NCI-H82 treated with DMSO at 0.1 percent for 48 hours (cell line): ENCODE results near the gene NSUN7.
A peak's percentile ranks its signal among the peaks of the same experiment; 100 is the strongest.
"Not testable (repeated sequence)": the region's sequence is repeated elsewhere in the genome, so short reads cannot be mapped to it uniquely, and the experiment has no call there.

Source experiments
- DNase-seq: peaks from one replicate; lab custom pipeline; 2025; ENCODE audit not compliant: unreplicated experiment; lab: John Stamatoyannopoulos, UW

Gene NSUN7, protein sequence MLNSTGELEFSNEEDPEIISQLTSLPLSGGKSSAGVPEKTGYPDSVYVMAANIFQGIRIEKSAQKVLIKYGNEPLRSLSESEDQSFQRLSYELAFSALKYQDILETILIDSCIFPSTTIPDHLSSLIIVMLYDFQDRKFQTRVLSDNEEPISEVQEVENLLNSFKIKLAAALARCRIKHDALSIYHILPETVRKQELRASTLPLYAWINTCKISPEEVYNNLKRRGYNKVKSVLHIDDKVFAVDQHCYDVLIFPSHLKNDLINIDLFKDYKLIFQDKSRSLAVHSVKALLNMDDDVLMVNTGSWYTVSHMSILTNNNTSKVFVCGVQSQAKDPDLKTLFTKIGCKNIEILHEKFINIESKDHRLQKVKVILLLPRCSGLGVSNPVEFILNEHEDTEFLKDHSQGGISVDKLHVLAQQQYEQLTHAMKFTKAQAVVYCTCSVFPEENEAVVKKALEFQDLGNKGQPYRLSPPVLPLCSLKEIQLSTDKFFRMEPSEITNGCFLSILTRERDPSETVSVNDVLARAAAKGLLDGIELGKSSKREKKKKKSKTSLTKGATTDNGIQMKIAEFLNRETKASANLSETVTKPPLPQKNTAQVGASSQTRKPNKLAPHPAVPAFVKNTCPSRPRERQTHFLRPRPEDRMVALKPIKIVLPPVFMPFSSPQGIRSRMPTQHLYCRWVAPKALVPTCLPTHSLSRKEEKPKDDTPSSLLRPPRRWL

DNA sequence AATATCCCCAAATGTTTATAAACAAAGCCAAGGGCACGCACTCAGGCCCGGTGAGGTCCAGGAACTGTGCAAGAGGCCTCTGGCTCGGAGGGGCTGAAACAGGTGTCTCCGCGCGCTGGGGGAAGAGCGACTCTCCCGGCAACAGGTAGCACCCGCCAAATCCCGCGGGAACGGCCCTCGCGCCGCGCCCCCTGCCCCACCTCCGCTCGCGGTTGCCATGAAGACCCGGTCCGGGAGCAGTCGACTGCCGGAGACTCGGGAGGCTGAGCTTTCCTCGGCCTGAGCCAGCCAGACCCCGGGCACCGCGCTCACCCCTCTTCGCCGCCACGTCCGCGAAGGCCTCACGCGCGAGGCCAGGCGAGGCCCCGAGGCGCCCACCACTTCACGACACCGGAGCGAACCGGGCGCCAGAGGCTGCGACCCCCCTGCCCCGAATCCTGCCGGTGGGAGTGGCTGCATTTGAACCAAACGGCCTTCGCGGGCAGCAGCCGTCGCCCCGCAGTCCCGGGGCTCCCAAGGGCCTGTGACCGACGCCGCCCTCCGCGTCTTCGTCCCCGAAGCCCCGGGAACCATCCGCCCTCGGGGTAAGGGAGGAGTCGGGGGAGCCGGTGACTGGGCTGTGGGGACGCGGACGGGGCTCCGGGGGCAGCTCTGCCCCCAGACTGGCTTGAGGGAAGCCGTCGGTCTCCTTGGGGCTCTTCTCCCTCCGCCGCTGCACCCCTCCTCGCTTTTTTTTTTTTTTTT, at the start of gene NSUN7:
Gene NSUN7, plus strand, starts transcription at position 239 of the 744 bp plus-strand sequence. CDS start 739 bp downstream, outside the sequence.
- DNase-seq, result peak; percentile 21

GRCh38 chr4:40702137-40702799, 47.5 kb upstream of the NSUN7 start:
- no peak for DNase-seq

- no peak for DNase-seq
Observed at GRCh38 chr4:40702800-40703151, 47.0 kb upstream of the NSUN7 start.

GRCh38 chr4:40704073-40704472, 45.7 kb upstream of the NSUN7 start:
- no peak for DNase-seq

DNA sequence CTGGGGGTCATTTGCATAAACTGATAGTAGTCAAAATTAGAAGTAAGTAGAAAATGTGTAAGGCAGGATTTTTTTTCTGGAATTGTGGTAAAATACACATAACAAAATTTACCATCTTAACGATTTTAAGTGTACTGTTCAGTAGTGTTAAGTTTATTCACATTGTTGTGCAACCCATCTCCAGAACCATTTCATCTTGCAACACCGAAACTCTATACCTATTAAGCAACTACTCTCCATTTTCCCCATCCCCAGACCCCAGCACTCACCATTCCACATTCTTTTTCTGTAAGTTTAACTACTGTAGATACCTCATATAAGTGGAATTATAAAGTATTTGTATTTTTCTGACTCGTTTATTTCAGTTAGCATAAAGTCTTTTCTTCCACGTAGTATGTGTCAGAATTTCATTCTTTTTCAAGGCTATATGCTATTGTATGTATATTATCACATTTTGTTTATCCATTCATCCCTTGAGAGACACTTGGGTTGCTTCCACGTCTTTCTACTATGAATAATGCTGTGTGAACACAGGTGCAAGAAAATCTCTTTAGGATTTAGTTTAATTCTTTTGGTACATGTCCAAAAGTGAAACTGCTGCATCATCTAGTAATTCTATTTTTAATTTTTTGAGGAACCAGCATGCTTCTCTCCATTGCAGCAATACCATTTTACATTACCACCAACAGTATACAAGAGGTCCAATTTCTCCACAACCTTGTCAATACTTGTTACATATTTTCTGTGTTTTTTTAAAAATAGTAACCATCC, 39.1 kb upstream of the NSUN7 start:
- no peak for DNase-seq

DNA sequence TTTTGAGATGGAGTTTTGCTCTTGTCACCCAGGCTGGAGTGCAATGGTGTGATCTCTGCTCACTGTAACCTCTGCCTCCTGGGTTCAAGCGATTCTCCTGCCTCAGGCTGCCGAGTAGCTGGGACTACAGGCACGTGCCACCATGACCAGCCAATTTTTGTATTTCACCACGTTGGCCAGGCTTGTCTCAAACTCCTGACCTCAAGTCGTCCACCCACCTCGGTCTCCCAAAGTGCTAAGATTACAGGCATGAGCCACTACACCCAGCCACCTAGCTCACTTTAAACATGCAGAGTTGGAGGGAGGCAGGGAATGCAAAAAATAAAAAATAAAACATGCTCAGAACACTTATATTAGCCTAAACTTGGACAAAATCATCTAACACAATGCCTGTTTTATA, 36.8 kb upstream of the NSUN7 start:
- DNase-seq, result not testable (repeated sequence)

DNA sequence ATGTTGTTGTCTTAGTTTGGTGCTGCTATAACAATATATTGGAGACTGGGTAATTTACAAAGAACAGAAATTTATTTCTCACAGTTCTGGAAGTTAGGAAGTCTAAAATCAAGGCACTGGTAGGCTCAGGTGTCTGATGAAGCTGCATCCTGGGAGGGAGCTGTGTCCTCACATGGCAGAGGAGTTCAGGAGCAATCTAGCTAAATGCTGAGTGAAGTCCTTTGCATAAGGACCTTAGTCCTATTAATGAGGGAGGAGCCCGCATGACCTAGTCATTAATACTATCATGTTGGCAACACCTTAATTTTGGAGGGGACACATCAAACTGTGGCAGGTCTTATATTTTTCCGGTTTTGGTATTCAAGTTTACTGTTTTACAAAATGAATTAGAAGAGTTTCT, 36.0 kb upstream of the NSUN7 start:
- DNase-seq, result peak; percentile 14

- DNase-seq, result peak; percentile 41
Observed at GRCh38 chr4:40718586-40718985, 31.2 kb upstream of the NSUN7 start.

GRCh38 chr4:40719008-40719623, 30.6 kb upstream of the NSUN7 start:
- peak; percentile 41 for DNase-seq

DNA sequence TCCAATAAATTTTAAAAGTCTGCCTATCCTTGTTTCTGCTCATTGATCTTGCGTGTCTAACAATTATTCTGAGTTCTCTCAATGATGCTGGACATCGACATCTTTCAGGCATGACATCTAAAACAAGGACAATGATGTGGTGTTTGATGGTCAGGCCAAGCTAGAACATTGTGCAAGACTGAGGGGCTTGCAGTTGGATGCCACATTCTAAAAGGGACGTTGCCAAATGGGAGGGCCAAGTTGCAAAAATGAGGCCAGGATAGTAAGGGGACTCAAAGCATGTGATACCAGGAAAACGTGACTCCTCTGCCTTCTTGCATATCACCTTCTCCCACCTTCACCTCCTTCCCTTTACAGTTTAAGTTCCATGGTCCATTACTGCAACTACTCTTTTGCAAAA, 29.4 kb upstream of the NSUN7 start:
- DNase-seq, result no peak

GRCh38 chr4:40720916-40721315, 28.8 kb upstream of the NSUN7 start:
- no peak for DNase-seq

DNA sequence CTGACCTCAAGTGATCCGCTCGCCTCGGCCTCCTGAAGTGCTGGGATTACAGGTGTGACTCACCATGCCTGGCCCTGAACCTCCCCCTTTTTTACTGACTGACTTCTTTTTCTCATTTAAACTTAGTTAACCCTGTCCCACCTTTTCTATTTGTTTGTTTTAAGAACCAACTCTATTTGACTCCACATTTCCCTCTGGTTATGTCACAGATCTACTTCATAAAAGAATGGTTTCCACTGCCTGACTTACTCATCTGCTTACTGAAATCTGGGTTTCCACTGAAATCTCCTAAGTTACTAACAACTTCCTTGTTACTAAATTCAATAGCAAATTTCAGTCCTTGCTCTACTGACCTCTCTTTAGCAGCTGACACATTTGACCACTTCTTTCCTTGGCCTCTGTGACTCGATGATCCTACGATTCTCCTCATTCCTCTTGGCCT, 28.0 kb upstream of the NSUN7 start:
- DNase-seq, result no peak

DNA sequence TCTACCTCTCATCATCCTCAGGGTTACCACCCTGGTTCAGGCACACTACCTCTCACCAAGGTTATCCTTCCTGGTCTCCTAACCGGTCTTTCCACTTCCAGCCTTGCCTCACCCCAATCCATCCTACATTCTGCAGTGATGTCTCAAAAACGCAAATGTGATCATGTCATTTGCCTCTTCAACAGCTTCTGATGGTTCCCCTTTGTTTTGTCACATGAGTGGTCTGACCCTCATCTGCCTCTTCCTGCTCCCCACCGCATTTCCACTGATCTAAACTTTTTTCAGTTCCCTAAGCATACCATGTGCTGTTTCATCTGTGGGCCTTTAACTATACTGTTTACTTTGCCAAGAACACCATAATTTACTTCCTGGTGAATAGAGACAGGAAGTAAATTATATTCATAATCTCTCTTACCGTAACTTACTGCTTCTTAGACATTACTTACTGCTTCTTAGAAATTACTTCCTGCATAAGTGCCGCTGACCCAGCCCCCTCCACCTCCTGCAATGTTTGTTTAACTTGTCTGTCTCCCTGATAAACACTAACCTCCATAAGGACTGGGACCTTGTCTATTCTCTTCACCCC, 27.1 kb upstream of the NSUN7 start:
- no peak for DNase-seq

DNA sequence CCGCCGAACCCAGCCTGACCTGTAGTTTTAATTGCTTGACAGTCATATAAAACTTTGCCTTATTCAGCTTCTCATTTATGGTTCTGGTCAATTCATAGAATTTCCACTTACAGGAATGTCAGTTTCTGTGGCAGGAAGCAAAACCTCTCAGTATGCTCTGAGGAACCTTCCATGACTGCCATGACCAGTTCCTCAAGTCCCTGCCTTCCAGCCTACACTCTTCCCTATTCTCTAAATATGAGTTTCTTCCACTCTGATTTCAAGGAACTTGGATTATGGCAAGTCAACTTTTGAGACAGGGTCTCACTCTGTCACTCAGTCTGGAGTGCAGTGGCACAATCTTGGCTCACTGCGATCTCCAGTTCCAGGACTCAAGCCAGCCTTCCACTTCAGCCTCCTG, 26.0 kb upstream of the NSUN7 start:
- DNase-seq, result no peak

- no peak for DNase-seq
Observed at GRCh38 chr4:40728333-40728732, 21.4 kb upstream of the NSUN7 start.

- no peak for DNase-seq
Observed at GRCh38 chr4:40729555-40729954, 20.2 kb upstream of the NSUN7 start.

DNA sequence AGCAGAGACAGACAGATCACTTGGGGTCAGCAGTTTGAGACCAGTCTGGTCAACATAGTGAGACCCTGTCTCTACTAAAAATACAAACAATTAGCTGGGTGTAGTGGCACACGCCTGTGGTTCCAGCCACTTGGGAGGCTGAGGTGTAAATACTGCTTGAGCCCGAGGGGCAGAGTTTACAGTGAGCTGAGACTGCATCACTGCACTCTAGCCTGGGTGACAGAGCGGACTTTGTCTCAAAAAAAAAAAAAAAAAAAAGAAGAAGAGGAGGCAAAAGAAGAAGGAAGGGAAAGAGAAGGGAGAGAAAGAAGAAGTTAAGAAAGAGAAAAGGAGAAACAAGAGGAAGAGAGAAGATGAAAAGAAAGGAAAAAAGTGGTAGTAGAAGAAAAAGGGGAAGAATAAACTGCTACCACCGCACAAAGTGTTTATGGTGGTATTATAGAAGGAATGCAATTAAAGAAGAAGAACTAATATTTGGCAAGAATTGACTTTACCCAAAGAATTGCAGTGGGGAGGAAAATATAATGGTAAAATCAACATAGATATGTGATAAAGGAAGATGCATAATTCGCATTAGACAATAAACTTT, 19.6 kb upstream of the NSUN7 start:
- no peak for DNase-seq

GRCh38 chr4:40731361-40731760, 18.4 kb upstream of the NSUN7 start:
- DNase-seq, result no peak

GRCh38 chr4:40731792-40732245, 17.9 kb upstream of the NSUN7 start:
- peak; percentile 94 for DNase-seq
